Panc1 (cell line): ENCODE measurements around the gene ATG9A. TPM values are rescaled to one million over a fixed set of nuclear protein-coding genes. Genes with fewer than 3 reads are reported as not detected.

ENCODE experiments used
- ATAC-seq: fragments of 200-7000 bp; cut with Tn5 transposase; 2 replicates; pipeline ENCODE4 v1.9.1; 2020; ENCODE audit warnings: mild to moderate bottlenecking, moderate library complexity
- BruUV-seq: library from RNA; stranded (reverse); fragments of 400-500 nt; replicated peaks from 2 replicates; lab custom pipeline; 2021; lab: Mats Ljungman, UMichigan
- CTCF ChIA-PET: fragments of 300-600 bp; sonication (Branson Sonifier 250); formaldehyde crosslinking; loops from one replicate; lab custom pipeline; 2022; ENCODE audit warnings: antibody characterized with exemption; lab: Charles Lee
- POLR2A ChIA-PET: fragments of 300-600 bp; sonication (Branson Sonifier 250); formaldehyde crosslinking; loops from one replicate; lab custom pipeline; 2022; ENCODE audit warnings: antibody characterized with exemption; lab: Charles Lee
- DNase-seq: peaks from one replicate; pipeline ENCODE4 v3.0.0-alpha.2; 2010; ENCODE audit warnings: low read depth, low spot score
- H3K27ac ChIP-seq: 2 replicates; pipeline ENCODE4 v1.5.1; 2011; ENCODE audit warnings: mild to moderate bottlenecking, low read length, inconsistent platforms
- H3K27me3 ChIP-seq: fragments of 200-500 bp; sonication (Bioruptor generic); 2 replicates; pipeline ENCODE4 v1.6.0; 2014; ENCODE audit warnings: low read length, inconsistent platforms; ENCODE audit not compliant: control insufficient read depth, insufficient read depth
- H3K36me3 ChIP-seq: fragments of 200-500 bp; sonication (Bioruptor generic); 2 replicates; pipeline ENCODE4 v1.5.1; 2014; ENCODE audit warnings: inconsistent platforms, mild to moderate bottlenecking, low read length, moderate library complexity; ENCODE audit not compliant: control insufficient read depth, insufficient read depth
- H3K4me1 ChIP-seq: 2 replicates; pipeline ENCODE4 v1.5.1; 2011; ENCODE audit warnings: inconsistent platforms, mild to moderate bottlenecking, low read length, moderate library complexity; ENCODE audit not compliant: control insufficient read depth, insufficient read depth
- H3K4me3 ChIP-seq, 2 experiments: 2 replicates each; pipeline ENCODE4 v1.5.1; 2011 to 2012; ENCODE audit warnings: low read depth in 2 of 2, low read length in 2 of 2, mild to moderate bottlenecking in 2 of 2, inconsistent platforms in 1 of 2, moderate library complexity in 1 of 2
- H3K9me3 ChIP-seq: fragments of 200-500 bp; sonication (Bioruptor generic); 2 replicates; pipeline ENCODE4 v1.5.1; 2014; ENCODE audit warnings: low read depth, mild to moderate bottlenecking, inconsistent platforms, low read length, moderate library complexity; ENCODE audit not compliant: control insufficient read depth, insufficient read depth
- CTCF ChIP-seq: fragments of 450-650 bp; IDR thresholded peaks from 2 replicates; pipeline ENCODE4 v1.5.1; 2017; ENCODE audit warnings: mild to moderate bottlenecking
- POLR2AphosphoS5 ChIP-seq: IDR thresholded peaks from 2 replicates; pipeline ENCODE4 v1.6.1; 2012; ENCODE audit warnings: mild to moderate bottlenecking, low read depth, low read length, moderate library complexity
- REST ChIP-seq, 2 experiments: IDR thresholded peaks; 2 replicates each; pipeline ENCODE4 v1.6.1; 2011 to 2012; ENCODE audit warnings: low read depth in 2 of 2, control low read depth in 1 of 2, low read length in 1 of 2, mild to moderate bottlenecking in 1 of 2, moderate library complexity in 1 of 2; ENCODE audit not compliant: insufficient read depth in 1 of 2
- SIN3A ChIP-seq: IDR thresholded peaks from 2 replicates; pipeline ENCODE4 v1.6.1; 2012; ENCODE audit warnings: low read depth, mild to moderate bottlenecking, low read length, moderate library complexity, borderline replicate concordance; ENCODE audit not compliant: insufficient read depth
- TCF7L2 ChIP-seq: IDR thresholded peaks from 2 replicates; pipeline ENCODE4 v1.6.1; 2011; ENCODE audit warnings: mild to moderate bottlenecking, low read depth, low read length, inconsistent platforms
- in situ Hi-C: cut with HindIII; loops from 2 replicates; pipeline ENCODE4 v1.10.0; 2016; ENCODE audit warnings: low sequenced_read_pairs, low pct_unique_long_range_greater_than_20kb
- intact Hi-C: fragments of 100-400 bp; cut with micrococcal nuclease; formaldehyde crosslinking; loops from one replicate; pipeline ENCODE4 v1.10.0; 2022; ENCODE audit not compliant: unreplicated experiment
- total RNA-seq: library from RNA; stranded (reverse); gene quantifications from one replicate; pipeline ENCODE4 v1.2.1, GENCODE V29; 2021; ENCODE audit not compliant: unreplicated experiment

ATG9A gene
- total RNA-seq, 1 experiment from 2014 or later, result 75.1 TPM

DNA sequence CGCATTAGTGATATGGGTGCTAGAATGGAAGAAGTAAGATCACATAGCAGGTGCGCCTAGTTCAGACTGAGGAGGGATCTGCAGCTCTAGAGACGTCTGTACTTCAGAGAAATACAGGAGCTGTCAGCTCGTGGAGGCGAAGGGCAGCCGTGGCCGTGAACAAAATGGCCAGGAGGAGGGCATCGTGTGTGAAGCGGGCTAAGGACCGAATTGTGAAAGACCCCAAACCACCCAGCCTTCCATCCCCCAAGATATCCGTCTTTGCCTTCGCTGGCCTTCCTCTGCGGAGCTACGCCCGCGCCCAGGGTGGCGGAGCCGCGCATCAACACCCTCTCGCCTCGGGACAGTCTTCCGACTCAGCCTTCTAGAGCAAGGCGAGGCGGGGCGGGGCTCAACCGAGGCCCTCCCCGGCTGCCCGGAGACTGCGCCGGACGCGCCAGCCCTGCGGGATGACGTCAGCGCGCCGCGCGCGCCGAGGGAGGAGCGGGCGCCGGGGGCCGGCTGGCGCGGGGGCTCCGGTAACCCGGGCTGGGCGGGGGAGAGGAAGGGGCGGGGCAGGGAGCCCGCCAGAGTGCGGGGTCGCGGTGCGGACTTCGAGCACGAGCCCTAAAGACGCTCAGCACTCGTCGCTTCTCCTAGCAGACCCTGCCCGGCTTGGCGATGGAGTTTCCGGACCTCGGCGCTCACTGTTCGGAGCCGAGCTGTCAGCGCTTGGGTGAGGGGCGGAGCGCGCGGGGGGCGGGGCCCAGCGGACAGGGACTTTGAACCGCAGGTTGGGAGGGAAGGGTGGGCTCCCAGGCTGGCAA, 22.9 kb downstream of the ATG9A start, which contains the start of gene ZFAND2B:
Gene ZFAND2B (plus strand): TSS at position 455 of the 806 bp plus-strand sequence. CDS start 206 bp downstream, at position 661.
- Histone ChIP-seq H3K27ac (peak within 1 kb of the TSS; percentile 86), H3K4me3 (peak within 1 kb of the TSS; percentile 55 to 93), H3K9me3 (no peaks in the 10 kb centered on the region), H3K36me3 (0 out of 2 replicates have a peak, but pooled peaks cover 2% of the 10 kb centered on the region), H3K4me1 (peaks cover 16% of the 10 kb centered on the region), H3K27me3 (no peaks in the 10 kb centered on the region)
- BruUV-seq, result TSS peak; percentile 89
- no peak for TF ChIP-seq REST (IDR thresholded peaks at IDR 0.05; ENCODE audit: insufficient read depth in 1 of 2, low read depth in 2 of 2, low read length in 1 of 2)
- no peak for TF ChIP-seq CTCF
- TF ChIP-seq SIN3A, result peak; percentile 62
- TF ChIP-seq POLR2AphosphoS5, result peak; percentile 98
- TF ChIP-seq TCF7L2, result peak; percentile 39; the same call in 1 of the 2 replicates
- peak; percentile 57 for DNase-seq
- peak; percentile 98 for ATAC-seq
- POLR2A ChIA-PET, result interaction anchor here (0.5 to 0.7 kb wide), 3 partner anchors 10 to 946 kb away, joined by 3 to 6 read pairs (median 5); partner anchors contain the start of gene GPBAR1
- in situ Hi-C loops, result no loop called here
- intact Hi-C loops, result no loop called here
- CTCF ChIA-PET, result interaction anchor here (0.5 kb wide), 1 partner anchor 8 kb away, joined by 4 read pairs; no protein-coding TSS in a partner anchor

DNA sequence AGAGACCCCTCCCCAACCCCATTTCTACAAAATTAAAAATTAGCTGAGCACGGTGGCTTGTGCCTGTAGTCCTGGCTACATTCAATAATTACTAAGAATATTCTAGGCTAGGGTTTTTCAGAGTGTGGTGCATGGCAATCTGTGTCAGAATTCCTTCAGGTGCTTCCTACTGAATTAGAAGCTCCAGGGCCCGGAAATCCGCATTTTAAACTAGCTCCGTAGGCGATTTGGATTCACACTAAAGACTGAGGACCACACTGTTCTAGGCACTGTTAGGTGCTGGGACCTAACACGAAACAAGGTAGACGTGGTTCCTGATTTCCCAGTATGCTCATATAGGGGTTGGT, 23.5 kb downstream of the ATG9A start:
- BruUV-seq, result no TSS peak

More for the DNA sequence above, 23.5 kb downstream of the ATG9A start:
- Histone ChIP-seq H3K4me1 (peaks cover 16% of the 10 kb centered on the region), H3K4me3 (peak overlapping the region; percentile 55 to 93), H3K36me3 (0 out of 2 replicates have a peak, but pooled peaks cover 2% of the 10 kb centered on the region), H3K9me3 (no peaks in the 10 kb centered on the region), H3K27ac (peak overlapping the region; percentile 86), H3K27me3 (no peaks in the 10 kb centered on the region)
- DNase-seq (no peak), ATAC-seq (no peak)
- ChIA-PET POLR2A (interaction anchor here (0.5 to 0.6 kb wide), 2 partner anchors 10 to 109 kb away, joined by 3 to 5 read pairs; no protein-coding TSS in a partner anchor), CTCF (no interaction called here)
- intact Hi-C loops, result no loop called here
- in situ Hi-C loops, result no loop called here
- TF ChIP-seq REST (IDR thresholded peaks at IDR 0.05; ENCODE audit: insufficient read depth in 1 of 2, low read depth in 2 of 2, low read length in 1 of 2), result no peak
- TF ChIP-seq TCF7L2, result no peak
- TF ChIP-seq CTCF, result no peak
